Heart right ventricle (tissue), 16 donors: ENCODE results near the gene ETV1. TPM values are rescaled to one million over a fixed set of nuclear protein-coding genes. Genes with fewer than 3 reads are reported as not detected.
A peak's percentile ranks its signal among the peaks of the same experiment; 100 is the strongest.

Experiments used
- ATAC-seq, 8 donors: fragments of 200-7000 bp; cut with Tn5 transposase; one replicate each; pipeline ENCODE4 v1.9.1; 2020; ENCODE audit warnings: mild to moderate bottlenecking in 8 of 8, moderate library complexity in 8 of 8, moderate number of reproducible peaks in 1 of 8
- DNase-seq, 2 donors: peaks; one replicate each; pipeline ENCODE4 v3.0.0-alpha.2; 2020
- H3K27ac ChIP-seq, 10 donors: fragments of 200-600 bp; sonication (generic) in 2 of 10; one replicate each; pipeline versions ENCODE4 v1.5.0 to v1.8.0; 2020 to 2022; ENCODE audit warnings: mild to moderate bottlenecking in 3 of 10
- H3K27me3 ChIP-seq, 7 donors: fragments of 200-600 bp; one replicate each; pipeline ENCODE4 v1.8.0; 2021 to 2022; ENCODE audit warnings: mild to moderate bottlenecking in 2 of 7
- H3K36me3 ChIP-seq, 9 donors: fragments of 200-600 bp; sonication (generic) in 1 of 9; one replicate each; pipeline versions ENCODE4 v1.5.0 to v1.8.0; 2020 to 2022; ENCODE audit warnings: mild to moderate bottlenecking in 2 of 9
- H3K4me1 ChIP-seq, 9 donors: fragments of 200-600 bp; sonication (generic) in 1 of 9; one replicate each; pipeline versions ENCODE4 v1.5.0 to v1.8.0; 2020 to 2022; ENCODE audit warnings: mild to moderate bottlenecking in 4 of 9
- H3K4me3 ChIP-seq, 10 donors: fragments of 200-600 bp; sonication (generic) in 2 of 10; one replicate each; pipeline versions ENCODE4 v1.5.0 to v1.8.0; 2020 to 2022; ENCODE audit warnings: mild to moderate bottlenecking in 7 of 10, moderate library complexity in 2 of 10
- H3K9me3 ChIP-seq, 11 donors: fragments of 200-600 bp in 10 of 11; sonication (generic) in 2 of 11; one replicate each; pipeline versions ENCODE4 v1.5.0 to v1.8.0; 2013 to 2022; ENCODE audit warnings: mild to moderate bottlenecking in 2 of 11, control low read depth in 1 of 11, moderate library complexity in 1 of 11
- CTCF ChIP-seq, 9 donors: fragments of 200-600 bp; sonication (generic) in 2 of 9; IDR thresholded peaks; one replicate each; pipeline versions ENCODE4 v1.5.0 to v1.8.0; 2021 to 2022; ENCODE audit warnings: antibody characterized with exemption in 9 of 9, mild to moderate bottlenecking in 5 of 9, moderate library complexity in 1 of 9
- WGBS, 2 donors: extraction: QIAGEN DNeasy Blood & Tissue Kit; methylation state at CpG; one replicate each; pipeline ENCODE4 v1.1.7; 2013; ENCODE audit warnings: inconsistent platforms in 1 of 2; 5-methylcytosine and 5-hydroxymethylcytosine counted together
- intact Hi-C, 10 donors: fragments of 100-400 bp; cut with DNase I; formaldehyde crosslinking; loops; one replicate each; pipeline versions ENCODE4 v1.11.1 to v1.14.2; 2022
- polyA plus RNA-seq, 2 donors: library from polyadenylated mRNA; stranded (reverse); fragments of 200-250 nt; gene quantifications; one replicate each; pipeline ENCODE4 v1.2.3, GENCODE V29; 2013
- total RNA-seq, 10 donors: library from RNA; stranded (reverse); fragmentation: NEBNext Ultra II Directional in 3 of 10; extraction: Animal tissue kit (Norgen Biotek cat#: 25700) in 3 of 10; gene quantifications; one replicate each; pipeline versions ENCODE4 v1.2.1 to v1.2.4, GENCODE V29; 2021 to 2023
- donor health status: Arrhythmogenic right ventricular cardiomyopathy.
- donor health status: ischemic (EF 13 %, LVEDD 7.1; RV severe dilation, severe dysfunction).
- donor health status: healthy with polysubstance abuse.
- donor health status: DM: no; HTN: yes; CAD: no.
- donor health status: DM: no; HTN: no; CAD: no.
- donor health status: ischemic (EF 25% LVEDD 6.9; RV normal size, moderate dysfunction).
- donor health status: ischemic (EF 25% LVEDD 5.7; RV mildly dilated, moderate dysfunction).
- donor health status: healthy.
- donor health status: DM: yes; HTN: yes; CAD: no.
- donor health status: Ischemic cardiomyopathy.
- donor health status: ischemic (EF 35%, LVEDD 5.7; RV mildly dilated, moderate dysfunction).
- donor health status: nonischemic (EF 11% LVEDD 7.7; RV severe dilation, severe dysfunction).
- donor health status: DM: yes; HTN: yes; CAD: no.
- donor health status: PGD.
- donor health status: ischemic (EF 29% LVEDD 5.4; RV normal size, mild dysfunction).
- donor health status: nonischemic (EF 23%, LVEDD 6.1; RV moderate dilation, normal function).

The ETV1 gene
- total and polyA plus RNA-seq, 12 donors: 9.5 to 118 (median 55.1) TPM

- H3K4me3 ChIP-seq: no peak overlapping the region
- TF ChIP-seq CTCF (IDR thresholded peaks at IDR 0.05): no peak
- intact Hi-C loops: no loop called here
- peaks cover 0 to 16% (median 5%) of the 10 kb centered on the region in 9 donors for H3K4me1 ChIP-seq
- peaks cover 0 to 34% (median 4%) of the 10 kb centered on the region in 9 donors for H3K36me3 ChIP-seq
- DNase-seq (no peak), ATAC-seq (peak in 4 of 8 donors; percentile 55 to 65 (median 62))
- H3K27ac ChIP-seq: peak overlapping the region in 4 of 10 donors; percentile 29 to 64 (median 44)
- H3K27me3 ChIP-seq: no peaks in the 10 kb centered on the region
- 43 to 44% methylated on average over 6 of the region's 6 CpGs for WGBS, 2 donors
- no peaks in the 10 kb centered on the region for H3K9me3 ChIP-seq
Observed at GRCh38 chr7:13898957-13899670, 90.4 kb downstream of the ETV1 start.

GRCh38 chr7:13897819-13898218 lies 91.6 kb downstream of the ETV1 start:
- H3K27me3 ChIP-seq: no peaks in the 10 kb centered on the region
- peaks cover 0 to 38% (median 4%) of the 10 kb centered on the region in 9 donors for H3K36me3 ChIP-seq
- peaks cover 0 to 16% (median 5%) of the 10 kb centered on the region in 9 donors for H3K4me1 ChIP-seq
- WGBS, 2 donors: 80 to 87% methylated on average over 2 of the region's 2 CpGs
- intact Hi-C loops: no loop called here
- ATAC-seq: no peak
- H3K4me3 ChIP-seq: no peak overlapping the region
- no peak for DNase-seq
- H3K27ac ChIP-seq: no peak overlapping the region
- peaks cover 0 to 4% (median 0%) of the 10 kb centered on the region in 11 donors for H3K9me3 ChIP-seq
- TF ChIP-seq CTCF (IDR thresholded peaks at IDR 0.05): no peak

- peaks cover 0 to 9% (median 0%) of the 10 kb centered on the region in 11 donors for H3K9me3 ChIP-seq
- no peak overlapping the region for H3K4me3 ChIP-seq
- intact Hi-C loops: loop anchor here in 1 of 10 donors (5.0 kb wide), 1 partner anchor 1103 kb away; no protein-coding TSS in a partner anchor
- H3K36me3 ChIP-seq: peaks cover 0 to 30% (median 4%) of the 10 kb centered on the region in 9 donors
- ATAC-seq: no peak
- no peak for TF ChIP-seq CTCF (IDR thresholded peaks at IDR 0.05)
- WGBS, 2 donors: 97% methylated on average over 4 of the region's 4 CpGs
- no peak for DNase-seq
- H3K4me1 ChIP-seq: peaks cover 0 to 12% (median 5%) of the 10 kb centered on the region in 9 donors
- no peaks in the 10 kb centered on the region for H3K27me3 ChIP-seq
- no peak overlapping the region for H3K27ac ChIP-seq
Observed at GRCh38 chr7:13894954-13895353, 94.5 kb downstream of the ETV1 start.

GRCh38 chr7:13894377-13894776 lies 95.1 kb downstream of the ETV1 start:
- no peak overlapping the region for H3K4me3 ChIP-seq
- ATAC-seq (no peak), DNase-seq (no peak)
- H3K27ac ChIP-seq: no peak overlapping the region
- H3K36me3 ChIP-seq: peaks cover 0 to 24% (median 4%) of the 10 kb centered on the region in 9 donors
- peaks cover 0 to 9% (median 0%) of the 10 kb centered on the region in 11 donors for H3K9me3 ChIP-seq
- TF ChIP-seq CTCF (IDR thresholded peaks at IDR 0.05): no peak
- 73 to 86% methylated on average over 2 of the region's 2 CpGs for WGBS, 2 donors
- intact Hi-C loops: loop anchor here in 1 of 10 donors (5.0 kb wide), 1 partner anchor 1102 kb away; no protein-coding TSS in a partner anchor
- peaks cover 0 to 6% (median 3%) of the 10 kb centered on the region in 9 donors for H3K4me1 ChIP-seq
- H3K27me3 ChIP-seq: no peaks in the 10 kb centered on the region
